ENCODE results near the gene KRT1.

KRT1 gene

GRCh38 chr12:52661668-52662067, 18.5 kb downstream of the KRT1 start:
- DNase-seq (ENCODE audit: low read depth, low spot score): no peak

- DNase-seq (ENCODE audit: low read depth, low spot score): no peak
Observed at GRCh38 chr12:52660934-52661499, 19.2 kb downstream of the KRT1 start.

- DNase-seq (ENCODE audit: low read depth, low spot score): no peak
Observed at GRCh38 chr12:52659951-52660350, 20.3 kb downstream of the KRT1 start.

- no peak for DNase-seq (ENCODE audit: low read depth, low spot score)
Observed at GRCh38 chr12:52659395-52659794, 20.8 kb downstream of the KRT1 start.

- DNase-seq (ENCODE audit: low read depth, low spot score): no peak
Observed at GRCh38 chr12:52658196-52658595, 22.0 kb downstream of the KRT1 start.

- DNase-seq (ENCODE audit: low read depth, low spot score): no peak
Observed at GRCh38 chr12:52657250-52657902, 22.8 kb downstream of the KRT1 start.

GRCh38 chr12:52656616-52657015, 23.6 kb downstream of the KRT1 start:
- DNase-seq (ENCODE audit: low read depth, low spot score): no peak

- DNase-seq (ENCODE audit: low read depth, low spot score): no peak
Observed at GRCh38 chr12:52655720-52656124, 24.5 kb downstream of the KRT1 start.

GRCh38 chr12:52655251-52655650, 25.0 kb downstream of the KRT1 start:
- no peak for DNase-seq (ENCODE audit: low read depth, low spot score)

GRCh38 chr12:52651726-52652261, 28.4 kb downstream of the KRT1 start, which contains the start of gene KRT2:
KRT2 (minus strand) TSS chr12:52652211; CDS start chr12:52652142, 69 bp downstream.
- no peak for DNase-seq (ENCODE audit: low read depth, low spot score)

- DNase-seq (ENCODE audit: low read depth, low spot score): no peak
Observed at GRCh38 chr12:52650520-52651081, 29.6 kb downstream of the KRT1 start.

- no peak for DNase-seq (ENCODE audit: low read depth, low spot score)
Observed at GRCh38 chr12:52649066-52649465, 31.1 kb downstream of the KRT1 start.

GRCh38 chr12:52648012-52648550, 32.1 kb downstream of the KRT1 start:
- no peak for DNase-seq (ENCODE audit: low read depth, low spot score)

GRCh38 chr12:52647601-52648000, 32.6 kb downstream of the KRT1 start:
- no peak for DNase-seq (ENCODE audit: low read depth, low spot score)

- DNase-seq (ENCODE audit: low read depth, low spot score): no peak
Observed at GRCh38 chr12:52646613-52647012, 33.6 kb downstream of the KRT1 start.

- no peak for DNase-seq (ENCODE audit: low read depth, low spot score)
Observed at GRCh38 chr12:52645982-52646381, 34.2 kb downstream of the KRT1 start.

- no peak for DNase-seq (ENCODE audit: low read depth, low spot score)
Observed at GRCh38 chr12:52645120-52645761, 35.0 kb downstream of the KRT1 start.

- DNase-seq (ENCODE audit: low read depth, low spot score): no peak
Observed at GRCh38 chr12:52644078-52644415, 36.2 kb downstream of the KRT1 start.

GRCh38 chr12:52643233-52644077, 36.8 kb downstream of the KRT1 start:
- DNase-seq (ENCODE audit: low read depth, low spot score): no peak

- no peak for DNase-seq (ENCODE audit: low read depth, low spot score)
Observed at GRCh38 chr12:52641468-52641867, 38.7 kb downstream of the KRT1 start.

GRCh38 chr12:52637299-52637698, 42.9 kb downstream of the KRT1 start:
- DNase-seq (ENCODE audit: low read depth, low spot score): no peak

Data from smooth muscle cell of the brain vasculature (primary cell).